Caco-2 (cell line): ENCODE results near the gene ARHGAP9. TPM values are rescaled to one million over a fixed set of nuclear protein-coding genes. Genes with fewer than 3 reads are reported as not detected.
A peak's percentile ranks its signal among the peaks of the same experiment; 100 is the strongest.

ENCODE experiments used
- BruUV-seq: library from RNA; stranded (reverse); fragments of 400-500 nt; replicated peaks from 2 replicates; lab custom pipeline; 2021; lab: Mats Ljungman, UMichigan
- CTCF ChIA-PET: fragments of 300-600 bp; sonication (Branson Sonifier 250); formaldehyde crosslinking; loops from one replicate; lab custom pipeline; 2022; ENCODE audit warnings: antibody characterized with exemption; lab: Charles Lee
- POLR2A ChIA-PET: fragments of 300-600 bp; sonication (Branson Sonifier 250); formaldehyde crosslinking; loops from one replicate; lab custom pipeline; 2022; ENCODE audit warnings: antibody characterized with exemption; lab: Charles Lee
- DNase-seq, 2 experiments: peaks; one replicate each; pipeline versions ENCODE4 v3.0.0 to v3.0.0-alpha.2; 2020 to 2022
- H3K27me3 ChIP-seq: replicated peaks from 2 replicates; pipeline ENCODE4 v1.6.0; 2011; ENCODE audit warnings: low read length; ENCODE audit not compliant: control insufficient read depth, insufficient read depth
- H3K36me3 ChIP-seq: 2 replicates; pipeline ENCODE4 v1.5.1; 2011; ENCODE audit warnings: low read length; ENCODE audit not compliant: control insufficient read depth, insufficient read depth
- H3K4me1 ChIP-seq: fragments of 250-450 bp; sonication (Bioruptor Pico); 2 replicates; pipeline ENCODE4 v1.5.1; 2020; ENCODE audit warnings: mild to moderate bottlenecking
- H3K4me3 ChIP-seq: 2 replicates; pipeline ENCODE4 v1.5.1; 2011; ENCODE audit warnings: low read depth, mild to moderate bottlenecking, control low read depth, low read length
- H3K9me3 ChIP-seq: fragments of 250-450 bp; sonication (Bioruptor Pico); 2 replicates; pipeline ENCODE4 v1.5.1; 2020; ENCODE audit warnings: mild to moderate bottlenecking, moderate library complexity
- H3K27ac Mint-ChIP-seq: one replicate; pipeline ENCODE4 v1.8.0; 2022; ENCODE audit warnings: mixed read lengths; ENCODE audit not compliant: unreplicated experiment
- H3K27me3 Mint-ChIP-seq: one replicate; pipeline ENCODE4 v1.8.0; 2022; ENCODE audit warnings: mixed read lengths; ENCODE audit not compliant: insufficient read depth, unreplicated experiment
- H3K36me3 Mint-ChIP-seq: one replicate; pipeline ENCODE4 v1.8.0; 2022; ENCODE audit warnings: mild to moderate bottlenecking, mixed read lengths; ENCODE audit not compliant: insufficient read depth, unreplicated experiment
- H3K4me1 Mint-ChIP-seq: one replicate; pipeline ENCODE4 v1.8.0; 2022; ENCODE audit warnings: low read depth, mixed read lengths; ENCODE audit not compliant: unreplicated experiment
- H3K4me3 Mint-ChIP-seq: one replicate; pipeline ENCODE4 v1.8.0; 2022; ENCODE audit warnings: mild to moderate bottlenecking, moderate library complexity, mixed read lengths; ENCODE audit not compliant: unreplicated experiment
- H3K9me3 Mint-ChIP-seq: one replicate; pipeline ENCODE4 v1.8.0; 2022; ENCODE audit warnings: mixed read lengths; ENCODE audit not compliant: unreplicated experiment
- CTCF ChIP-seq, 2 experiments: fragments of 200-600 bp in 1 of 2; IDR thresholded peaks; 1 replicate in 1 of 2; 2 replicates in 1 of 2; pipeline versions ENCODE4 v1.5.1 to v1.8.0; 2011 to 2022; ENCODE audit warnings: antibody characterized with exemption in 1 of 2, control low read depth in 1 of 2, inconsistent platforms in 1 of 2, low read depth in 1 of 2, low read length in 1 of 2, mild to moderate bottlenecking in 1 of 2, moderate library complexity in 1 of 2; ENCODE audit not compliant: insufficient read depth in 1 of 2, severe bottlenecking in 1 of 2, unreplicated experiment in 1 of 2
- intact Hi-C: fragments of 100-400 bp; cut with micrococcal nuclease; formaldehyde crosslinking; loops from one replicate; pipeline ENCODE4 v1.10.0; 2022; ENCODE audit not compliant: unreplicated experiment
- total RNA-seq: library from RNA; stranded (reverse); gene quantifications from 2 replicates; pipeline ENCODE4 v1.2.3, GENCODE V29; 2022

Gene ARHGAP9
- total RNA-seq, 1 experiment from 2014 or later = 0.75 TPM

- CTCF ChIA-PET = no interaction called here
- Mint-ChIP-seq H3K36me3 (peaks cover 71% of the 10 kb centered on the region), H3K4me1 (peaks cover 7% of the 10 kb centered on the region), H3K27ac (peak overlapping the region; percentile 88), H3K9me3 (no peaks in the 10 kb centered on the region), H3K4me3 (peak overlapping the region; percentile 86), H3K27me3 (no peaks in the 10 kb centered on the region)
- H3K9me3 ChIP-seq = no peaks in the 10 kb centered on the region
- POLR2A ChIA-PET = no interaction called here
- BruUV-seq = no TSS peak
- peaks cover 24% of the 10 kb centered on the region for H3K4me1 ChIP-seq
- no peak for DNase-seq
- peaks cover 6% of the 10 kb centered on the region for H3K36me3 ChIP-seq
- intact Hi-C loops = loop anchor here (5.0 kb wide), 2 partner anchors 97 to 202 kb away; no protein-coding TSS in a partner anchor
- no peak overlapping the region for H3K4me3 ChIP-seq
- no peaks in the 10 kb centered on the region for H3K27me3 ChIP-seq
- TF ChIP-seq CTCF (IDR thresholded peaks at IDR 0.05; ENCODE audit: insufficient read depth in 1 of 2, low read depth in 1 of 2, low read length in 1 of 2, severe bottlenecking in 1 of 2, unreplicated experiment in 1 of 2) = no peak
These were observed 45.3 kb upstream of the ARHGAP9 start for GRCh38 chr12:57524814-57525614.

GRCh38 chr12:57523706-57524614 lies 44.3 kb upstream of the ARHGAP9 start:
- Mint-ChIP-seq H3K27me3 (no peaks in the 10 kb centered on the region), H3K27ac (peak overlapping the region; percentile 88), H3K36me3 (peaks cover 73% of the 10 kb centered on the region), H3K9me3 (no peaks in the 10 kb centered on the region), H3K4me3 (peak overlapping the region; percentile 86), H3K4me1 (peaks cover 13% of the 10 kb centered on the region)
- POLR2A ChIA-PET = interaction anchor here (0.6 to 1.0 kb wide), 3 partner anchors 23 to 396 kb away, joined by 3 to 7 read pairs (median 3); partner anchors contain the start of genes DCTN2 and LRP1
- intact Hi-C loops = loop anchor here (2.0 to 5.0 kb wide), 3 partner anchors 23 to 203 kb away; partner anchors contain the start of gene DCTN2
- Histone ChIP-seq H3K36me3 (peaks cover 6% of the 10 kb centered on the region), H3K4me3 (peak overlapping the region; percentile 72), H3K27me3 (no peaks in the 10 kb centered on the region), H3K4me1 (peaks cover 24% of the 10 kb centered on the region), H3K9me3 (no peaks in the 10 kb centered on the region)
- BruUV-seq = no TSS peak
- CTCF ChIA-PET = interaction anchor here (0.6 to 0.9 kb wide), 2 partner anchors 61 to 65 kb away, joined by 3 to 4 read pairs; partner anchors contain the start of gene GLI1
- no peak for TF ChIP-seq CTCF (IDR thresholded peaks at IDR 0.05; ENCODE audit: insufficient read depth in 1 of 2, low read depth in 1 of 2, low read length in 1 of 2, severe bottlenecking in 1 of 2, unreplicated experiment in 1 of 2)
- DNase-seq = no peak
